ENCODE results near the gene TGM5. TPM values are rescaled to one million over a fixed set of nuclear protein-coding genes. Genes with fewer than 3 reads are reported as not detected.

Gene TGM5
- polyA plus RNA-seq, 1 experiment: not detected

GRCh38 chr15:43253431-43254403, 13.0 kb downstream of the TGM5 start:
- POLR2A ChIA-PET: no interaction called here
- Histone ChIP-seq H3K27me3 (ENCODE audit: control insufficient read depth, insufficient read depth, low read length) (peaks cover 22% of the 10 kb centered on the region), H3K27ac (ENCODE audit: low read depth, low read length) (no peak overlapping the region), H3K9me3 (ENCODE audit: control insufficient read depth, insufficient read depth, low read length) (no peaks in the 10 kb centered on the region), H3K4me3 (ENCODE audit: low read depth, low read length) (no peak overlapping the region)
- TF ChIP-seq, protein P1, sequence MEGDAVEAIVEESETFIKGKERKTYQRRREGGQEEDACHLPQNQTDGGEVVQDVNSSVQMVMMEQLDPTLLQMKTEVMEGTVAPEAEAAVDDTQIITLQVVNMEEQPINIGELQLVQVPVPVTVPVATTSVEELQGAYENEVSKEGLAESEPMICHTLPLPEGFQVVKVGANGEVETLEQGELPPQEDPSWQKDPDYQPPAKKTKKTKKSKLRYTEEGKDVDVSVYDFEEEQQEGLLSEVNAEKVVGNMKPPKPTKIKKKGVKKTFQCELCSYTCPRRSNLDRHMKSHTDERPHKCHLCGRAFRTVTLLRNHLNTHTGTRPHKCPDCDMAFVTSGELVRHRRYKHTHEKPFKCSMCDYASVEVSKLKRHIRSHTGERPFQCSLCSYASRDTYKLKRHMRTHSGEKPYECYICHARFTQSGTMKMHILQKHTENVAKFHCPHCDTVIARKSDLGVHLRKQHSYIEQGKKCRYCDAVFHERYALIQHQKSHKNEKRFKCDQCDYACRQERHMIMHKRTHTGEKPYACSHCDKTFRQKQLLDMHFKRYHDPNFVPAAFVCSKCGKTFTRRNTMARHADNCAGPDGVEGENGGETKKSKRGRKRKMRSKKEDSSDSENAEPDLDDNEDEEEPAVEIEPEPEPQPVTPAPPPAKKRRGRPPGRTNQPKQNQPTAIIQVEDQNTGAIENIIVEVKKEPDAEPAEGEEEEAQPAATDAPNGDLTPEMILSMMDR (IDR thresholded peaks at IDR 0.05; ENCODE audit: low read depth, low read length): no peak
- CTCF ChIA-PET: no interaction called here
- DNase-seq (ENCODE audit: low read depth, low spot score): no peak

GRCh38 chr15:43251871-43252250, 14.9 kb downstream of the TGM5 start:
- CTCF ChIA-PET: interaction anchor here (1.8 kb wide), 1 partner anchor 33 kb away, joined by 5 read pairs; no protein-coding TSS in a partner anchor
- Histone ChIP-seq H3K9me3 (ENCODE audit: control insufficient read depth, insufficient read depth, low read length) (no peaks in the 10 kb centered on the region), H3K27me3 (ENCODE audit: control insufficient read depth, insufficient read depth, low read length) (peaks cover 26% of the 10 kb centered on the region), H3K4me3 (ENCODE audit: low read depth, low read length) (no peak overlapping the region), H3K27ac (ENCODE audit: low read depth, low read length) (no peak overlapping the region)
- DNase-seq (ENCODE audit: low read depth, low spot score): no peak
- POLR2A ChIA-PET: no interaction called here
- TF ChIP-seq, protein P1 (IDR thresholded peaks at IDR 0.05; ENCODE audit: low read depth, low read length): no peak

DNA sequence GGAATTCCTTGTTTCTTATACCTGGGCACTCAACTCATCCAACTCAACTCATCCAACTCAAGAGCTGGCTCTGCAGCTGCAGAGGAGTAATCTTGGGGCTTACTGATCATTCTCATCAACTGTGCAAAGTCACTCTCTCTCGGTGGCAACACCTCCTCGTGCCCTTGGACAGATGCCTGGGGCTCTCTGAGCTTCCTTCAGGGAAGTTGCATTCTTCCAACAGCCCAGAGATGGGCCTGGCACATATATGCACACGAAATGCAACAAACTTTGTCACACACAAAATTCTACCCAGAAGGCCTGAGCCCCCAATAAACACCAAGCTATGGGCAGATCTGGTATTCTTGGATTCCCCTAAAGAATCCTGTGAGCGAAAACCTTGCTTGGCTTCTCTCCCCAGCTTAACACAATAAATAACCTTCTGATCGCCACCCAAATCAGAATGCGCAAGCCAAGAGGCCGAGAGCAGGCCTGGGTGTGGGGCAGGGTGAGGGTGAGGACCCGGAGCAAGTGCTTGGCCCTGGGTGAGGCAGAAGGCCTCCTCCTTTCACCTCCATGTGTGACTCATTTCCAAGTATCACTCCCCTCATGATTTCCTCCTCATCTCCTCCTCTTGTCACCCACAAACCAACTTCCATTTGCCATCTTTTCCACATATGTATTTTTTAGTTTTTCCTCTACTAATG, 15.4 kb downstream of the TGM5 start:
- H3K27ac ChIP-seq (ENCODE audit: low read depth, low read length): no peak overlapping the region
- no peaks in the 10 kb centered on the region for H3K9me3 ChIP-seq (ENCODE audit: control insufficient read depth, insufficient read depth, low read length)
- no peak for DNase-seq (ENCODE audit: low read depth, low spot score)
- H3K27me3 ChIP-seq (ENCODE audit: control insufficient read depth, insufficient read depth, low read length): peaks cover 31% of the 10 kb centered on the region
- ChIA-PET POLR2A (no interaction called here), CTCF (interaction anchor here (1.7 to 1.8 kb wide), 2 partner anchors 26 to 34 kb away, joined by 5 to 6 read pairs; no protein-coding TSS in a partner anchor)
- TF ChIP-seq, protein P1 (IDR thresholded peaks at IDR 0.05; ENCODE audit: low read depth, low read length): no peak
- H3K4me3 ChIP-seq (ENCODE audit: low read depth, low read length): no peak overlapping the region

DNA sequence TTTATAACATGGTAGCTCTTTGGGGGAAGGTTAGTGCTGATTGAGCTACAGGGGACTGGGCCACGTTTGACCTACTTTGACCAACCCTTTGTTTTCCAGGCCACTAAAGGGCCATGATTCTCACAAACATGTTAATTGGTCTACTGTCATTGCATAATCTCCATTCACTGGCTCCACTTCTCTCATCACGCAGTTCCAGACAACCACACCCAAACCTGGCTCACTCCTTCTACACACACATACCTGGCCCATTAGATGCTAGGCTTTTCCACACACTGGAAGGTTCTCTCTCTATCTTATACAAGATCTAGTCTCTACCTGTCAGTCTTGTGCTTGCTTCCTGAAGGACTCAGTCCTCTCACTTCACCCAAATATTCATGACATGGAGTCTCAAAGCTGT, 15.9 kb downstream of the TGM5 start:
- no peak for DNase-seq (ENCODE audit: low read depth, low spot score)
- ChIA-PET CTCF (interaction anchor here (1.7 to 1.8 kb wide), 2 partner anchors 26 to 34 kb away, joined by 5 to 6 read pairs; no protein-coding TSS in a partner anchor), POLR2A (no interaction called here)
- Histone ChIP-seq H3K27ac (ENCODE audit: low read depth, low read length) (no peak overlapping the region), H3K27me3 (ENCODE audit: control insufficient read depth, insufficient read depth, low read length) (peaks cover 29% of the 10 kb centered on the region), H3K4me3 (ENCODE audit: low read depth, low read length) (no peak overlapping the region), H3K9me3 (ENCODE audit: control insufficient read depth, insufficient read depth, low read length) (no peaks in the 10 kb centered on the region)
- TF ChIP-seq, protein P1 (IDR thresholded peaks at IDR 0.05; ENCODE audit: low read depth, low read length): no peak

All from AG04450 (cell line).